Nephron progenitor cell (in vitro differentiated cells): ENCODE results near the gene TBC1D2.

Experiments used
- DNase-seq: peaks from one replicate; pipeline ENCODE4 v3.0.0; 2021
- H3K27ac Mint-ChIP-seq: 2 replicates; pipeline ENCODE4 v1.8.0; 2021; ENCODE audit warnings: mild to moderate bottlenecking, moderate library complexity, mixed read lengths
- H3K27me3 Mint-ChIP-seq: 2 replicates; pipeline ENCODE4 v1.8.0; 2021; ENCODE audit warnings: mild to moderate bottlenecking, low read depth, mixed read lengths; ENCODE audit not compliant: poor library complexity
- H3K36me3 Mint-ChIP-seq: 2 replicates; pipeline ENCODE4 v1.8.0; 2021; ENCODE audit warnings: low read depth, mixed read lengths
- H3K4me1 Mint-ChIP-seq: 2 replicates; pipeline ENCODE4 v1.8.0; 2021; ENCODE audit warnings: mixed read lengths
- H3K4me3 Mint-ChIP-seq: 2 replicates; pipeline ENCODE4 v1.8.0; 2021; ENCODE audit warnings: mild to moderate bottlenecking, moderate library complexity, mixed read lengths
- H3K9me3 Mint-ChIP-seq: 2 replicates; pipeline ENCODE4 v1.8.0; 2021; ENCODE audit warnings: mild to moderate bottlenecking, moderate library complexity, mixed read lengths
- CTCF ChIP-seq: fragments of 200-600 bp; sonication (generic); IDR thresholded peaks from 2 replicates; pipeline ENCODE4 v1.5.0; 2021; ENCODE audit warnings: antibody characterized with exemption

The TBC1D2 gene

GRCh38 chr9:98207606-98208005, 47.8 kb downstream of the TBC1D2 start:
- TF ChIP-seq CTCF = no peak
- H3K36me3 Mint-ChIP-seq = peaks cover 8% of the 10 kb centered on the region
- H3K27ac Mint-ChIP-seq = peak overlapping the region; percentile 66
- H3K9me3 Mint-ChIP-seq = no peaks in the 10 kb centered on the region
- peaks cover 5% of the 10 kb centered on the region for H3K4me1 Mint-ChIP-seq
- no peak overlapping the region for H3K4me3 Mint-ChIP-seq
- DNase-seq = no peak
- peaks cover 11% of the 10 kb centered on the region for H3K27me3 Mint-ChIP-seq

- TF ChIP-seq CTCF = no peak
- Mint-ChIP-seq H3K4me3 (no peak overlapping the region), H3K9me3 (no peaks in the 10 kb centered on the region), H3K36me3 (peaks cover 8% of the 10 kb centered on the region), H3K27ac (no peak overlapping the region), H3K4me1 (peaks cover 5% of the 10 kb centered on the region), H3K27me3 (peaks cover 13% of the 10 kb centered on the region)
- DNase-seq = no peak
Measured at GRCh38 chr9:98206754-98207153, 48.7 kb downstream of the TBC1D2 start.

- H3K36me3 Mint-ChIP-seq = peaks cover 8% of the 10 kb centered on the region
- H3K27me3 Mint-ChIP-seq = peaks cover 13% of the 10 kb centered on the region
- H3K9me3 Mint-ChIP-seq = no peaks in the 10 kb centered on the region
- TF ChIP-seq CTCF = no peak
- DNase-seq = no peak
- H3K4me3 Mint-ChIP-seq = no peak overlapping the region
- H3K4me1 Mint-ChIP-seq = peaks cover 5% of the 10 kb centered on the region
- no peak overlapping the region for H3K27ac Mint-ChIP-seq
Measured at GRCh38 chr9:98204692-98205091, 50.8 kb downstream of the TBC1D2 start.

- Mint-ChIP-seq H3K4me3 (no peak overlapping the region), H3K27me3 (peaks cover 13% of the 10 kb centered on the region), H3K9me3 (no peaks in the 10 kb centered on the region), H3K36me3 (peaks cover 5% of the 10 kb centered on the region), H3K27ac (no peak overlapping the region), H3K4me1 (peaks cover 5% of the 10 kb centered on the region)
- no peak for DNase-seq
- no peak for TF ChIP-seq CTCF
Measured at GRCh38 chr9:98203153-98203552, 52.3 kb downstream of the TBC1D2 start.

GRCh38 chr9:98202252-98202651, 53.2 kb downstream of the TBC1D2 start:
- no peaks in the 10 kb centered on the region for H3K36me3 Mint-ChIP-seq
- no peak for DNase-seq
- no peak overlapping the region for H3K4me3 Mint-ChIP-seq

More at GRCh38 chr9:98202252-98202651, 53.2 kb downstream of the TBC1D2 start:
- Mint-ChIP-seq H3K27ac (no peak overlapping the region), H3K4me1 (no peaks in the 10 kb centered on the region), H3K9me3 (no peaks in the 10 kb centered on the region), H3K27me3 (peaks cover 13% of the 10 kb centered on the region)
- no peak for TF ChIP-seq CTCF
